ENCODE measurements around the gene MX2. TPM values are rescaled to one million over a fixed set of nuclear protein-coding genes. Genes with fewer than 3 reads are reported as not detected.

MX2 gene
- total and polyA plus RNA-seq, 2 donors (not counting 1 experiment from before 2014, with no cell fraction given) = 51.2 to 64.3 TPM

GRCh38 chr21:41402231-41402630 is 40.4 kb downstream of the MX2 start:
- ChIA-PET POLR2A (no interaction called here), CTCF (interaction anchor here (1.6 kb wide), 1 partner anchor 119 kb away, joined by 5 read pairs; no protein-coding TSS in a partner anchor)
- no peaks in the 10 kb centered on the region for H3K79me2 ChIP-seq (ENCODE audit: control insufficient read depth, insufficient read depth, low read length)
- no peak overlapping the region for H3K4me3 ChIP-seq (ENCODE audit: control extremely low read depth in 1 of 5, extremely low read depth in 1 of 5, insufficient read depth in 1 of 5, low read depth in 2 of 5, low read length in 4 of 5)
- Mint-ChIP-seq H3K27ac (no peak overlapping the region), H3K4me1 (peaks cover 6% of the 10 kb centered on the region), H3K27me3 (no peaks in the 10 kb centered on the region), H3K4me3 (no peak overlapping the region), H3K9me3 (ENCODE audit: insufficient read depth) (no peaks in the 10 kb centered on the region)
- ATAC-seq (ENCODE audit: low read depth) (no peak), DNase-seq (no peak)
- H3K36me3 ChIP-seq (replicated peaks in 1 of 2; ENCODE audit: control extremely low read depth in 1 of 2, control insufficient read depth in 1 of 2, extremely low read depth in 1 of 2, insufficient read depth in 2 of 2, low read length in 1 of 2) = peaks cover 3 to 74% of the 10 kb centered on the region in 2 experiments
- no peak overlapping the region for H3K4me2 ChIP-seq (replicated peaks; ENCODE audit: low read depth, low read length, poor library complexity, severe bottlenecking)
- WGBS (ENCODE audit: insufficient coverage) = 96% methylated on average over 7 of the region's 11 CpGs
- no peaks in the 10 kb centered on the region for H3K27me3 ChIP-seq (replicated peaks in 1 of 4; ENCODE audit: control extremely low read depth in 1 of 4, control insufficient read depth in 3 of 4, insufficient read depth in 4 of 4, low read length in 3 of 4)
- no peaks in the 10 kb centered on the region for H3K9me3 ChIP-seq (ENCODE audit: control extremely low read depth in 1 of 3, control insufficient read depth in 2 of 3, insufficient read depth in 1 of 3, low read length in 2 of 3)
- no peak overlapping the region for H3K9ac ChIP-seq (ENCODE audit: low read length)
- H3K27ac ChIP-seq (ENCODE audit: low read length in 2 of 2) = no peak overlapping the region
- TF ChIP-seq CTCF (IDR thresholded peaks at IDR 0.05) = no peak
- TF ChIP-seq EZH2 (IDR thresholded peaks at IDR 0.05; ENCODE audit: borderline replicate concordance, insufficient read depth, low read depth, low read length, poor library complexity, severe bottlenecking) = no peak
- intact Hi-C loops (cut with micrococcal nuclease) = no loop called here
- no peaks in the 10 kb centered on the region for H4K20me1 ChIP-seq (ENCODE audit: control insufficient read depth, insufficient read depth, low read length, poor library complexity, severe bottlenecking)
- no peak overlapping the region for H2AFZ ChIP-seq (ENCODE audit: insufficient read depth, low read depth, low read length, poor library complexity, severe bottlenecking)
- peaks cover 4% of the 10 kb centered on the region in 2 donors for H3K4me1 ChIP-seq (ENCODE audit: control insufficient read depth in 2 of 2, insufficient read depth in 2 of 2, low read length in 2 of 2)

GRCh38 chr21:41402796-41403195 is 41.0 kb downstream of the MX2 start:
- no peak overlapping the region for H3K27ac ChIP-seq (ENCODE audit: low read length in 2 of 2)
- H3K4me2 ChIP-seq (replicated peaks; ENCODE audit: low read depth, low read length, poor library complexity, severe bottlenecking) = no peak overlapping the region
- H4K20me1 ChIP-seq (ENCODE audit: control insufficient read depth, insufficient read depth, low read length, poor library complexity, severe bottlenecking) = no peaks in the 10 kb centered on the region
- no peak for DNase-seq
- H3K36me3 ChIP-seq (replicated peaks in 1 of 2; ENCODE audit: control extremely low read depth in 1 of 2, control insufficient read depth in 1 of 2, extremely low read depth in 1 of 2, insufficient read depth in 2 of 2, low read length in 1 of 2) = peaks cover 1 to 74% of the 10 kb centered on the region in 2 experiments
- POLR2A ChIA-PET = no interaction called here
- ATAC-seq (ENCODE audit: low read depth) = no peak
- H3K79me2 ChIP-seq (ENCODE audit: control insufficient read depth, insufficient read depth, low read length) = no peaks in the 10 kb centered on the region
- no peaks in the 10 kb centered on the region for H3K4me1 ChIP-seq (ENCODE audit: control insufficient read depth in 2 of 2, insufficient read depth in 2 of 2, low read length in 2 of 2)
- H3K9ac ChIP-seq (ENCODE audit: low read length) = no peak overlapping the region
- Mint-ChIP-seq H3K27me3 (no peaks in the 10 kb centered on the region), H3K4me1 (peaks cover under 1% of the 10 kb centered on the region), H3K27ac (no peak overlapping the region), H3K4me3 (no peak overlapping the region), H3K9me3 (ENCODE audit: insufficient read depth) (no peaks in the 10 kb centered on the region)
- H3K9me3 ChIP-seq (ENCODE audit: control extremely low read depth in 1 of 3, control insufficient read depth in 2 of 3, insufficient read depth in 1 of 3, low read length in 2 of 3) = no peaks in the 10 kb centered on the region
- TF ChIP-seq EZH2 (IDR thresholded peaks at IDR 0.05; ENCODE audit: borderline replicate concordance, insufficient read depth, low read depth, low read length, poor library complexity, severe bottlenecking) = no peak
- no peak for TF ChIP-seq CTCF (IDR thresholded peaks at IDR 0.05)
- H3K27me3 ChIP-seq (replicated peaks in 1 of 4; ENCODE audit: control extremely low read depth in 1 of 4, control insufficient read depth in 3 of 4, insufficient read depth in 4 of 4, low read length in 3 of 4) = no peaks in the 10 kb centered on the region
- CTCF ChIA-PET = interaction anchor here (1.6 kb wide), 1 partner anchor 120 kb away, joined by 5 read pairs; no protein-coding TSS in a partner anchor
- WGBS (ENCODE audit: insufficient coverage) = 99% methylated on average over 10 of the region's 10 CpGs
- H2AFZ ChIP-seq (ENCODE audit: insufficient read depth, low read depth, low read length, poor library complexity, severe bottlenecking) = no peak overlapping the region
- no peak overlapping the region for H3K4me3 ChIP-seq (ENCODE audit: control extremely low read depth in 1 of 5, extremely low read depth in 1 of 5, insufficient read depth in 1 of 5, low read depth in 2 of 5, low read length in 4 of 5)
- intact Hi-C loops (cut with micrococcal nuclease) = no loop called here

Measured in B cell (primary cell).